ENCODE measurements around the gene EDN1.

DNA sequence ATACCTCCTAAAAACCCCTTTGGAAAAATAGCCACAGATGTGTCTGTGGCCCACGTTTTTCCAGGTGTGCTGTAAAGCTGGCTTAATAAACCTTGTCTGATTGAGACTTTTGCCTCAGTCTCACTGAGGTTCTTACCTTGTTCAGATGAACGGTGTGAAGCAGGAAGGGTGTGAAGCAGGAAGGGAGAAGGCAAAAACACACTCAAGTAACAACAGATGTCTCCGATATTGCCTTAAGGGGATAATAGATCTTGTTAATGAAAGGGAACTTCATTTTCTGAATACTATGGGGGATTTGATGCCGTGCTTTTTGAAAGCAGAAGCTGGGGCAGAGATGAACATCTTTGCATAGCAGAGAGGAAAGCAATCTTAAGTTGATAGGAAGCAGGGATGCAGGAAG is 37.8 kb downstream of the EDN1 start:
- TF ChIP-seq ZFX (IDR thresholded peaks at IDR 0.05; ENCODE audit: borderline replicate concordance) = no peak
- TF ChIP-seq CTCF (IDR thresholded peaks at IDR 0.05) = no peak
